A673 (cell line): ENCODE results near the gene YEATS2.

Source experiments
- CTCF ChIP-seq: fragments of 300-800, 200-600 bp; sonication (generic); conservative IDR thresholded peaks from 2 replicates; pipeline ENCODE4 v1.5.1; 2017; ENCODE audit warnings: low read depth, mild to moderate bottlenecking, antibody characterized with exemption, low read length, moderate library complexity, mixed read lengths
- EZH2 ChIP-seq: fragments of 200-600 bp; sonication (generic); IDR thresholded peaks from 2 replicates; pipeline ENCODE4 v1.6.1; 2017; ENCODE audit warnings: borderline replicate concordance, low read depth, mild to moderate bottlenecking, mixed read lengths, antibody characterized with exemption, low read length; ENCODE audit not compliant: poor library complexity, severe bottlenecking

DNA sequence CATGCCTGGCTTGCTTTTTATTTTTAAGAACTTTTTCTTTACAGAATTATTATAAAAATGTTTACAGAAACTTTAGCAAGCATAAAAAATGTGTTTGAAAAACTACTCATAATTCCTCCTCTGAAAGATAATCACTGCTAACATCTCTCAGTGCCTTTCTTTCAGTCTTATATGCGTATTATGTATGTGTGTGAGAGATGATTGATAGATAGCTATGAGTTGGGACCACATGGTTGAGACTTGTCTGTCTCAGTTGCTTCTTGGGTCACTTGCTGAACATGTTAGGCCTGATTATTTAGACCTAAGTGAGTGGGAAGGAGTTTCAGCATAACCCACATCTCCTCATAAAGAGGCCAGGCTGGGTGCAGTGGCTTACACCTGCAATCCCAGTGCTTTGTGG lies 116.6 kb downstream of the YEATS2 start:
- no peak for TF ChIP-seq CTCF
- no peak for TF ChIP-seq EZH2
